Right kidney (tissue), 1 donor: ENCODE measurements around the gene ITPK1.

Experiments
- DNase-seq: peaks from one replicate; pipeline ENCODE4 v3.0.0-alpha.2; 2016

ITPK1 gene

DNA sequence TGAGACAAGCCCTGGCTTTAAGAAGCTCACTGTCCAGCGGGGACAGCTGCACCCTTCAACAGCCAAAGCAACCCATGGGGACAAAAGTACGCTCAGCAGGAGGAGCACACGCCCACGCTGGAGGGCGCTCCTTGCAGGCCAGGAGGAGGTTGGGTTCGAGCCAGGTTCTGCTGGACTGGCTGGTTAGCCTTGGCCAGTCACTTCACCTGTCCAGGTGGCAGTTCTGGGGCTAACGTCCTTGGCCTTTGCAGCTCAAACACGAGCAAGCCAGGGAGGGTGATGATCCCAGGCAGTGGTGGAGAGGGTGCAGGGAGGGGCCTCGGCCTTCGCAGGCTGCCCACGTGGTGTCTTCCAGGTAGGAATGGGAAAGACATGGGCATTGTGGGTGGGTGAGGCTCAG is 179.6 kb downstream of the ITPK1 start:
- no peak for DNase-seq

GRCh38 chr14:92935446-92935845 is 180.3 kb downstream of the ITPK1 start:
- no peak for DNase-seq

DNA sequence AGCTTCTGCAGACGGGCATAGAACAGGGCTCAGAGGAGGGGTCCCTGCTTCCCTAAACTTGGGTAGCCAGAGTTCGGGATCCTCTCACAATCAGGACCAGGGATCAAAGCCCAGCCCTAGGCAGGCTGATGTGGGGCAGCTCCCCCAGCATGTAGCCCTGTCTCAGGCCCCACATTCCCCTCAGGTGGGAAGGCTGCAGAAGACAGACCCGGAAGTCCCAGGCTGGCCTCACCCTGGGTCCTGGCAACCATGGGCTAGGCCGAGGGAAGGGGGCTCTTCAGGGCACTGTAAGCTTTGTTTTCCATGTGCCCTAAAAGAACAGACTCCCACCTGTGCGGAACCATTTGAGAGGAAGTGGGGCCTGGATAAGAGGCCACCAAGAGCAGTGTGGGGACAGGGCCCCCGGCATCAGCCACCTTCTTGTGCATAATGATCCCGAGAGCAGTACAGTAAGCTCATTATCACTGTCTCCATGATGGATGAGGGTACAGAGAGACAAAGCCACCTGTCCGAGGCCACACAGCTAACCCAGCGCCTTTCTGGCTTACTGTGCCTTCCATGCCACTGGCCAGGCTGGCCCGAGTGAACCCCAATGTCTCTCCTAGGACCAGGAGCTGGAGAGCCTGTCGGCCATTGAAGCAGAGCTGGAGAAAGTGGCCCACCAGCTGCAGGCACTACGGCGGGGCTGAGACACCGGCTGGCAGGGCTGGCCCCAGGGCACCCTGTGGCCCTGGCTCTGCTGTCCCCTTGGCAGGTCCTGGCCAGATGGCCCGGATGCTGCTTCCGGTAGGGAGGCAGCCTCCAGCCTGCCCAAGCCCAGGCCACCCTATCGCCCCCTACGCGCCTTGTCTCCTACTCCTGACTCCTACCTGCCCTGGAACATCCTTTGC is 181.3 kb downstream of the ITPK1 start:
- DNase-seq = no peak

- no peak for DNase-seq
Observed at GRCh38 chr14:92933481-92933880, 182.2 kb downstream of the ITPK1 start.

DNA sequence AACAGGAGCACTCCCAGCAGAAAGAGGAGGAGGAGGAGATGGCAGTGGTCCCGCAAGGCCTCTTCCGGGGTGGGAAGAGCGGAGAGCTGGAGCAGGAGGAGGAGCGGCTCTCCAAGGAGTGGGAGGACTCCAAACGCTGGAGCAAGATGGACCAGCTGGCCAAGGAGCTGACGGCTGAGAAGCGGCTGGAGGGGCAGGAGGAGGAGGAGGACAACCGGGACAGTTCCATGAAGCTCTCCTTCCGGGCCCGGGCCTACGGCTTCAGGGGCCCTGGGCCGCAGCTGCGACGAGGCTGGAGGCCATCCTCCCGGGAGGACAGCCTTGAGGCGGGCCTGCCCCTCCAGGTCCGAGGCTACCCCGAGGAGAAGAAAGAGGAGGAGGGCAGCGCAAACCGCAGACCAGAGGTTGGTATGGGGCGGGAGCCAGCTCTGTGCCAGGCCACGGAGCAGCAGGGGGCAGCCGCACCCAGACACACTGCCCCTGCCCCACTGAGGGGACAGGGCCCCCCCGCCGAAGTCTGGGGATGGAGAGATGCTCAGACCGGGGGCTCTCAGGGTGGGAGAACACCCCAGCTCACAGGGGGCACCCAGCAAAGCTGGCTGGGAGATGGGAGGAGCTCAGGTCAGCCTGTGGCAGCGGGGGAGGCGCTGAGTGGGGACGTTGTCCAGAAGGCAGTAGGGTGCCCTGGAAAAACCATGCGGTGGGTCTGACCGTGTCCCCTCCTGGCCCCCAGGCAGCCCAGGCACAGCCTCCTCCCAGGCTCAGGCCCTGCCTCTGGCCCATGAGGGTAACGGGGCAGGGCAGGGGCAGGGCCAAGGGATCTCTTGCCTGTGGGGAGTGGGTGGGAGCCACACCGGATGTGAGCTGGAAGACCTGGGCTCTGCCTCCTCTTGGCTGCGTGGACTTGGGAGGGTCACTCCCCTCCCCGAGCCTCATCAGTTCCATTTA is 183.0 kb downstream of the ITPK1 start:
- DNase-seq = no peak

DNA sequence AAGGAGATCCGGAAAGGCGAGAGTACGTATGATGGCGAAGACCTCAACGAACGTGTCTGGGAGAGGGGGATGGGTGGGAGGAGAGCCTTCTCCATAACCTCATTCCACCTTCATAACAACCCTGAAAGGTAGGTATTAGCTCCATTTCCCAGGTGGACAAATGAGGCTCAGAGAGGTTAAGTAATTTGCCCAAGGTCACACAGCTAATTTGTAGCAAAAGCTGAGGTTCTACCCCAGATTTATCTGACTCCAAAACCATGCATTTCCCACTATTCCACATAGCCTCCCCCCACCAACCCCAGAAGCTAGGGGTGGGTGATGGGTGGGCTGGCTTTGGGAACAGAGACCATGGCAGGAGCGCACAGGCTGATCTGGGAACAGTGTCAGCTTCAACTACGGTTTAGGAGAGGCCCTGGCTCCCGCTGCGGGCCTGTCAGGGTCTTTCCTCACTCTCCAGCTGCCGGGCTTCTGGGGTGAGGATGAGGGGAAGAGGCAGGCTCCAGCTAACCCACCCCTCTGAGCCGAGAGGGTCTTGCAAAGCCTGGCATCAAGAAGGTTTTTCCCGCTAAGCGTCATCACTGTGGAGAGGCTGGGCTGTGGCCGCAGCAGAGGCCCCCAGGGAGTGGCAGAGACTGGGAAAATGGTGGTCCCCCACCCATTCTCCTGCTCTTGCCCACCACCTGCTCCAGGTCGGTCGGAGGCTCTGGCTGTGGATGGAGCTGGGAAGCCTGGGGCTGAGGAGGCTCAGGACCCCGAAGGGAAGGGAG is 183.9 kb downstream of the ITPK1 start:
- no peak for DNase-seq

DNA sequence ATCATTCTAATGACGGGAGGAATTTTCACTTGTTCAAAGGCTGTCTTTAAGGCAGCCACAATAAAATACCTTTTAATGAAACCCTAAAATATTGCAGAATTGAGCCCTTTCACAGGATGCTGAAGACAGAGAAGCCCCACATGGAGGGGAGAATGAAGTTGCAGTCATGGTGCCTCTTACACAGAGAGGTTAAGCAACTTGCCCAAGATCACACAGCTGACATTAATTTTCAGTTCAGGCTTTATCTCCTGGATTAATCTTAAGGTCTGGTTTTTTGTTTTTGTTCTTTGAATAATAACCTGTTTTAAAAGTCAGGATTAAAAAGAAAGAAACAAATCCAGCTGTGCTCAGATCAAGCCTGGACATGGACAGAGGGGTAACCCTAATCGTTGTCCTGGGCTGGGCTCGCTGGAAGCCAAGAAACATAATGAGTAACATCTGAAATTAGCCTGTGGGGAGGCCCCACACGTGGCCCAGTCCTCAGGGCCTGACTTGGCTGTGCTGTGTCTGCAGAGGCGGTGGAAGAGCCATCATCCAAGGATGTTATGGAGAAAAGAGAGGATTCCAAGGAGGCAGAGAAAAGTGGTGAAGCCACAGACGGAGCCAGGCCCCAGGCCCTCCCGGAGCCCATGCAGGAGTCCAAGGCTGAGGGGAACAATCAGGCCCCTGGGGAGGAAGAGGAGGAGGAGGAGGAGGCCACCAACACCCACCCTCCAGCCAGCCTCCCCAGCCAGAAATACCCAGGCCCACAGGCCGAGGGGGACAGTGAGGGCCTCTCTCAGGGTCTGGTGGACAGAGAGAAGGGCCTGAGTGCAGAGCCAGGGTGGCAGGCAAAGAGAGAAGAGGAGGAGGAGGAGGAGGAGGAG is 184.8 kb downstream of the ITPK1 start:
- DNase-seq = no peak

DNA sequence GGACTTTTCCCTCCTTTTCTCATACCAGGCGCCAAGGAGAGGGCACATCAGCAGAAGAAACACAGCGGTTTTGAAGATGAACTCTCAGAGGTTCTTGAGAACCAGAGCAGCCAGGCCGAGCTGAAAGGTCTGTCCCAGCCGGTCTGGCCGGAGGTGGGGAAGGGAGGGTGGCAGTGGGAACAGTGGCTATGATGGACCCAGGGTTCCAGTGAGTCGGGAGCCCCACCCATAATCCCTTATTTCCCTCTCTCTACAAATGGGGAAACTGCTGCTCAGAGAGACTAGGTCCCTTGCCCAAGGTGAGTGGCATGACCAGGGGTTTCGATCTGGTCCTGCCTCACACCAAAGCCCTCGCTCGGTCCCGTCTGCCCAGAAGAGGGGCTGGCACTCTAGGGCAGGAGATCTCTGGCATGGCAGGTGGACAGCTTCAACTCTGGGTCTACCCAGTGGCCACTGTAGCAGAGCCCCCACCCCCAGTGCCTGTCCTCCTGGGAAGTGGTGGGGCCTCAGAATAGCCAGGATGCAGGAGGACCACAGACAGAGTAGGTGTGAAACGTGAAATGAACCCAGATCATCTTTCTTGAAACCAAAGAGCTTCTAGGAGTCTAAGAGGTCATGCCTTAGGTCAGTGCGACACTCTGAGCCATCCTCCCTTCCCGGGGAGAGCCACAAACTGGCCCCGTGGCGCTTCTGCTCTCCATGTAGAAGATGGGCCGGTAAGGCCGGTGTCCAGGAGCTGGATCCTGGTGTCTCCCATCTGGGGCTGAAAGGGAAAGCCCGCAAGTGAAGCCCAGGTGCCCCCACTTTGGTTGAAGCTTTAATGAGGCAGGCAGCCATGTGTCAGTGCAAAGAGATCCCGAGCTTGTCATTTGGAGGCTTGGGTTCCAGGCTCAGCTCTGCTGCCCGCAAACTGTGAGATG is 185.8 kb downstream of the ITPK1 start:
- DNase-seq = no peak

DNA sequence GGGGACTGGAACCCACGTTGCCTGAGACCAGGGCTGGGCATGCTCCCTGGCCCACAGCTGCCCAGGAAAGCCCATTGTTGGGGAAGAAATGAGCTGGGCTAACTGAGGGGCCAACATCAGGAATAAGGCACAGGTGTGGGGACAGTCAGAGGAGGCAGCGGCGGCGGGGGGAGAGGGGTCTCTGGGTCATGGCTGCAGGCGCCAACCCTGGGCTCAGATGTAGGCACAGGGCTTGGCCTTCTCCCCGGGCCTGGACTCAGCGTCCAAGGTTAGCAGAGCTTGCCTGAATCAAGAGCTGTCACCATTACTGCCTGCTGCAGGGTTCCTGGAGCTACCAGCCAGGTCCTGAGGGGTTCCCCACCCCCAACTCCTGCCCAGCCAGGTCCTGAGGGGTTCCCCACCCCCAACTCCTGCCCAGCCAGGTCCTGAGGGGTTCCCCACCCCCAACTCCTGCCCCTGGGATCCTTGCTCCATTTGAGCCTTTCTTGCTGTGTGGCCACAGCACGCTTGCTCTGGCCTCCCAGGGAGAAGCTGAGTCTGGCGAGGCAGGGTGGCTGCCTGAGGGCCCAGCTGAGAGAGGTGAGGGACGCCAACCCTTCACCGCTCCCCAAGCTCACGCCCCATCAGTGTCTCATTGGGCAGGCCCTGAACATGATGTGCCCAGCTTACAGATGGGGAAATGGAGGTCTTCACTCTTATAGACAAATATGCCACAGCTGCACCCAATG is 186.6 kb downstream of the ITPK1 start:
- DNase-seq = no peak

DNA sequence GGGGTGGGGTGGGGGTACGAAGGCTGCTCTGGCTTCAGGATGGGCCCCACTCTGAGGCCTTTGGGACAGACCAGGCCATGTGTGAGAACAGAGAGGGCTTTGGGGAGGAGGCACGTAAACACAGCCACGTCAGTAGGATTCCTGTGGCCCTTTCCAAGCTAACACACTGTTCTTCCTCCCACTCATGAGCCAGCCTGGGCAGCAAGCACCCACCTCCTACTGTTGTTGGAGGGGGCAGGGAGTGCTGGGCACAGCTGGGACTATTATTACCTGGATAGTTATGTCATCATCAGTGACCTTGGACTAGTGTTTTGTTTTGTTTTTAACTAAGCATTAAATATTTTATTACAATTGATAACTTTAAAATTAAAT is 187.5 kb downstream of the ITPK1 start:
- no peak for DNase-seq

GRCh38 chr14:92927349-92928257 is 188.1 kb downstream of the ITPK1 start:
- DNase-seq = no peak

DNA sequence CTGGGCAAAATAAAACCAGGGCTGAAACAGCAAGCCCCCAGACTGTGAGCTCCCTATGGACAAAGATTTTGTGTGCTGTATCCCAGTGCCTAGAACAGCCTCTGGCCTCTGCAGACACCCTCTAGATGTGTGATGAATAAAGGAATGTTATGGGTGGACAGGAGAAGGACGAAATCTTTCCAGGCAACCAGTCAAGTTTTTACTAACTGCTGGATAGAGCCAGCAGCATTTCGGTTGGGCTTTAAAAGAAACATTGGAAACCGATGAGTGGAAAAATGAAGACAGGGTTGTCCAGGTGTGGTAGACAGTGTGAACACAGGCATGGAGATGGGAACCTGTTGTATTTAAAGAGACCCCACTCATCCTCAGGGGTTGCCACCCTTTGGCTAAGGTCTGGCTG is 188.8 kb downstream of the ITPK1 start:
- no peak for DNase-seq

GRCh38 chr14:92926180-92926845 is 189.4 kb downstream of the ITPK1 start:
- no peak for DNase-seq

GRCh38 chr14:92925446-92925845 is 190.3 kb downstream of the ITPK1 start:
- no peak for DNase-seq

GRCh38 chr14:92924247-92924646 is 191.5 kb downstream of the ITPK1 start:
- no peak for DNase-seq

DNA sequence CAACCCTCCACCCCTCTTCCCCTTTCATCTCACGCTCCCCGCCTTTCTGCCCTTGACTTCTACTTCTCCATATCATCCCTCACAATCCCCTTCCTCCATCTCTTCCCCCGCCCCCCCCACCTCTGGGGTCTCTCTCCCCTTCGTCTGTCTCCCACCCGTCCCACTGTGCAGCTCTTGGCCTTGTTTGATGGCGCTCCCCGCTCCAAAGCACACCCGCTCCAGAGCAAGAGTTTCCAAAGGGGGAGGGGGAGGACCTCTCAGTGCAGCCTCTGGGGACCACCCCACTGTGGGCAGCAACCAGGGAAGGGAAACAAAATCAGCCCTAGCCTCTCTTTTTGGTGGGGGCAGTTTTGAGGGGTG is 192.0 kb downstream of the ITPK1 start:
- DNase-seq = no peak

DNA sequence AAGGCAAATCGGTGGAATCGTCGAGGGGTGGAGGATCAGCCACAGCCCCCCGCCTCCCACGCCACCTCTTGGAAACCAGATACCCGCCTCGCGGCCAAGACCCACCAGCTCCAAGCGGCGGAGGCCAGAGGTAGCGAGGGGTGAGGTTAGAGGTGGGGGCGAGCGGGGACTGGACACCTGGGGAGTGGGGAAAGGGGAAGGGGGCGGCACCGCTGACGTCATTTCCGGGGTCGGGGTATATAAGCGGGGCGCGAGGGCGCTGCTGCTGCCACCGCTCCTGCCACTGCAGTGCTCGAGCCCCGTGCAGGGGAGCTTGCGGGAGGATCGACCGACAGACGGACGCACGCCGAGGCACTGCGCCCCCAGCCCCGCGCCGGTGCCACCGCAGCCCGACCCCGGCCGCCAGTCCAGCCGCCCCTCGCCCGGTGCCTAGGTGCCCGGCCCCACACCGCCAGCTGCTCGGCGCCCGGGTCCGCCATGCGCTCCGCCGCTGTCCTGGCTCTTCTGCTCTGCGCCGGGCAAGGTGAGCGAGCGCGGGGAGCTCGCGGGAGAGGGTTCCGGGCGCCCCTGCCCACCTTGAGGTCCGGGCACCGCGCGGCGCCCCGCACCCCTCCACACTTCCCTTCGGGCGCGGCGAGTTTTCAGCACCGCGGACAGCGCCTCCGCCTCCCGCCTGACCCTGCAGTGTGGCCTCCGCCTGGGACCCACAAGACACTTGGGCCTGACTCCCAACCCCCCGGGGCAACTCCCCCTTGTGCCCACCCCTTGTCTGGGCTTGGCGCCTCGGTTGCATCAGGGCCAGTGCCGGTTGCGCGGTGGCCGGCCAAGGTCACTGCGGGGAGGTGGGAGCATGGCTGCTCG is 192.6 kb downstream of the ITPK1 start, which contains the start of gene CHGA:
CHGA (plus strand) TSS at position 268 of the 861 bp plus-strand sequence; CDS start at position 478, 210 bp downstream.
- peak; percentile 79 for DNase-seq
